CD14-positive monocyte (primary cell): ENCODE measurements around the gene INSR. TPM values are rescaled to one million over a fixed set of nuclear protein-coding genes. Genes with fewer than 3 reads are reported as not detected.
A peak's percentile ranks its signal among the peaks of the same experiment; 100 is the strongest.

ENCODE experiments used
- DNase-seq, 3 donors: peaks; one replicate each; pipeline ENCODE4 v3.0.0-alpha.2; 2011 to 2022
- H2AFZ ChIP-seq: 2 replicates; pipeline ENCODE4 v1.6.0; 2012; ENCODE audit warnings: mild to moderate bottlenecking, low read depth, low read length, inconsistent platforms; ENCODE audit not compliant: insufficient read depth, poor library complexity, severe bottlenecking
- H3K27ac ChIP-seq, 2 donors: 1 replicate in 1 of 2; 2 replicates in 1 of 2; pipeline ENCODE4 v1.5.1; 2012 to 2013; ENCODE audit warnings: low read length in 2 of 2, control low read depth in 1 of 2, inconsistent platforms in 1 of 2, low read depth in 1 of 2, mild to moderate bottlenecking in 1 of 2
- H3K27me3 ChIP-seq, 2 donors: one replicate each; pipeline versions ENCODE4 v1.6.0 to v1.6.1; 2011 to 2013; ENCODE audit warnings: low read length in 2 of 2; ENCODE audit not compliant: control insufficient read depth in 2 of 2, insufficient read depth in 2 of 2
- H3K36me3 ChIP-seq, 2 donors: replicated peaks in 1 of 2; 1 replicate in 1 of 2; 2 replicates in 1 of 2; pipeline versions ENCODE4 v1.5.1 to v1.6.1; 2012 to 2013; ENCODE audit warnings: low read length in 2 of 2, control low read depth in 1 of 2, inconsistent platforms in 1 of 2, mild to moderate bottlenecking in 1 of 2; ENCODE audit not compliant: insufficient read depth in 2 of 2, control insufficient read depth in 1 of 2
- H3K4me1 ChIP-seq, 2 donors: 1 replicate in 1 of 2; 2 replicates in 1 of 2; pipeline versions ENCODE4 v1.5.1 to v1.6.1; 2012 to 2013; ENCODE audit warnings: low read length in 2 of 2, control low read depth in 1 of 2, inconsistent platforms in 1 of 2, mild to moderate bottlenecking in 1 of 2, moderate library complexity in 1 of 2; ENCODE audit not compliant: insufficient read depth in 2 of 2, control insufficient read depth in 1 of 2
- H3K4me2 ChIP-seq: replicated peaks from 2 replicates; pipeline ENCODE3; 2012; ENCODE audit warnings: low read length, moderate library complexity, mild to moderate bottlenecking; ENCODE audit not compliant: poor library complexity, severe bottlenecking; ENCODE audit errors: extremely low read depth
- H3K4me3 ChIP-seq, 3 experiments: fragments of 200-600 bp in 1 of 3; sonication (generic) in 1 of 3; replicated peaks in 1 of 3; 1 replicate in 2 of 3; 2 replicates in 1 of 3; pipeline ENCODE4 v1.5.1; 2011 to 2013; ENCODE audit warnings: low read length in 3 of 3, mild to moderate bottlenecking in 3 of 3, control low read depth in 2 of 3, low read depth in 2 of 3, inconsistent platforms in 1 of 3, moderate library complexity in 1 of 3
- H3K79me2 ChIP-seq: 2 replicates; pipeline ENCODE4 v1.6.0; 2012; ENCODE audit warnings: mild to moderate bottlenecking, control low read depth, inconsistent platforms, low read length, moderate library complexity; ENCODE audit not compliant: insufficient read depth
- H3K9ac ChIP-seq: 2 replicates; pipeline ENCODE4 v1.6.0; 2017; ENCODE audit warnings: low read length, mild to moderate bottlenecking; ENCODE audit not compliant: insufficient read depth, poor library complexity, severe bottlenecking
- H3K9me3 ChIP-seq, 2 donors: replicated peaks in 1 of 2; 1 replicate in 1 of 2; 2 replicates in 1 of 2; pipeline versions ENCODE4 v1.5.1 to v1.6.1; 2012 to 2013; ENCODE audit warnings: low read length in 2 of 2, control low read depth in 1 of 2; ENCODE audit not compliant: control insufficient read depth in 1 of 2, insufficient read depth in 1 of 2
- H4K20me1 ChIP-seq: 2 replicates; pipeline ENCODE4 v1.6.0; 2012; ENCODE audit warnings: mild to moderate bottlenecking, low read length, control low read depth, moderate library complexity; ENCODE audit not compliant: insufficient read depth
- H3K27ac Mint-ChIP-seq, 7 donors: one replicate each; pipeline ENCODE4 v1.8.0; 2020; ENCODE audit warnings: mild to moderate bottlenecking in 7 of 7, mixed read lengths in 7 of 7, moderate library complexity in 6 of 7, inconsistent platforms in 2 of 7
- H3K27me3 Mint-ChIP-seq, 3 donors: one replicate each; pipeline ENCODE4 v1.8.0; 2021 to 2022; ENCODE audit warnings: low read depth in 3 of 3, mild to moderate bottlenecking in 3 of 3, mixed read lengths in 3 of 3, moderate library complexity in 3 of 3, inconsistent platforms in 1 of 3
- H3K36me3 Mint-ChIP-seq, 2 donors: one replicate each; pipeline ENCODE4 v1.8.0; 2020; ENCODE audit warnings: mixed read lengths in 2 of 2, inconsistent platforms in 1 of 2, mild to moderate bottlenecking in 1 of 2
- H3K4me1 Mint-ChIP-seq: one replicate; pipeline ENCODE4 v1.8.0; 2020; ENCODE audit warnings: mild to moderate bottlenecking, mixed read lengths
- H3K4me3 Mint-ChIP-seq, 2 donors: one replicate each; pipeline ENCODE4 v1.8.0; 2020; ENCODE audit warnings: mild to moderate bottlenecking in 2 of 2, mixed read lengths in 2 of 2, moderate library complexity in 1 of 2
- H3K9me3 Mint-ChIP-seq, 7 donors: one replicate each; pipeline ENCODE4 v1.8.0; 2020 to 2022; ENCODE audit warnings: mixed read lengths in 7 of 7, mild to moderate bottlenecking in 6 of 7, moderate library complexity in 6 of 7, inconsistent platforms in 2 of 7
- WGBS: methylation state at CpG from one replicate; pipeline ENCODE4 v1.1.5; 2013; ENCODE audit warnings: missing lambda C conversion rate; ENCODE audit not compliant: insufficient coverage; 5-methylcytosine and 5-hydroxymethylcytosine counted together
- intact Hi-C, 2 donors: fragments of 100-400 bp; cut with micrococcal nuclease; formaldehyde crosslinking; loops; one replicate each; pipeline versions ENCODE4 v1.15.0 to v1.15.1; 2023
- polyA plus RNA-seq, 3 donors: library from polyadenylated mRNA; depleted of rRNA in 1 of 3; unstranded in 2 of 3; stranded (reverse) in 1 of 3; fragments of 300-500 nt in 2 of 3; fragments of >200 nt in 1 of 3; fragmentation: Illumina TruSeq in 2 of 3; gene quantifications; 1 replicate in 2 of 3; 2 replicates in 1 of 3; pipeline ENCODE4 v1.2.3, GENCODE V29; 2012 to 2021
- TF ChIP-seq, protein P1 (sequence below): fragments of 200-600 bp; IDR thresholded peaks from one replicate; pipeline ENCODE4 v1.8.0; 2022; ENCODE audit warnings: antibody characterized with exemption, mild to moderate bottlenecking

The INSR gene
- polyA plus RNA-seq, 3 donors = 2.9 to 12.4 (median 3.4) TPM

DNA sequence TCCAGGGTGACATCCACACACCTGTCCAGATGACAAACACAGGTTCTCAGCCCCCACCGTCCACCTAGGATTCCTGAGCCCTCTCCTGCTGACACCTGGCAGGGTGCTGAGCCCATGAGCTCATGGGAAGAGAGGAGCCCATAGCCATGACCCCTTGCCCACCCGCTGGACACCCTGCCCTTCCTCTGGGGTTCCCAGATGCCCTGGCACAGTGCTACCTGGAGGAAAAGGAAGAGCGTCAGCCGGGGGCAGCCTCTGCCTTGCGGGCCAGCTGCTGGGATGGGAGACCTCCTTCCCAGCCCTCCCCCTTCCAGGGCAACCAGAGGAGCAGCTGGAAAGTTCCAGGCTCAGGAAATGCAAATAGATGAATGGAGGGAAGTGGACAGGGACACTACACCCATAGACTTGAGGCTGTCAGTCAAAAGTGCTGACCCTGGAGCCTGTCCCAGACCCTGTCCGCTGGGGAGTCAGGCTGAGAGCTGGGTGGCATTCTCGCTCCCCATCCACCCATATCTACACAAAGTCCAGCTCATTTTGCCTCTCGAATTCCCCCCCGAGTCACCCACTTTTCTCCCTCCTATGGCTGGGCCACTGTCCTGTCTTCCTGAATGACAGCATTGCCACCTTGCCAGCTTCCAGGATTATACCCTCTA is 42.2 kb upstream of the INSR start:
- TF ChIP-seq, protein P1, sequence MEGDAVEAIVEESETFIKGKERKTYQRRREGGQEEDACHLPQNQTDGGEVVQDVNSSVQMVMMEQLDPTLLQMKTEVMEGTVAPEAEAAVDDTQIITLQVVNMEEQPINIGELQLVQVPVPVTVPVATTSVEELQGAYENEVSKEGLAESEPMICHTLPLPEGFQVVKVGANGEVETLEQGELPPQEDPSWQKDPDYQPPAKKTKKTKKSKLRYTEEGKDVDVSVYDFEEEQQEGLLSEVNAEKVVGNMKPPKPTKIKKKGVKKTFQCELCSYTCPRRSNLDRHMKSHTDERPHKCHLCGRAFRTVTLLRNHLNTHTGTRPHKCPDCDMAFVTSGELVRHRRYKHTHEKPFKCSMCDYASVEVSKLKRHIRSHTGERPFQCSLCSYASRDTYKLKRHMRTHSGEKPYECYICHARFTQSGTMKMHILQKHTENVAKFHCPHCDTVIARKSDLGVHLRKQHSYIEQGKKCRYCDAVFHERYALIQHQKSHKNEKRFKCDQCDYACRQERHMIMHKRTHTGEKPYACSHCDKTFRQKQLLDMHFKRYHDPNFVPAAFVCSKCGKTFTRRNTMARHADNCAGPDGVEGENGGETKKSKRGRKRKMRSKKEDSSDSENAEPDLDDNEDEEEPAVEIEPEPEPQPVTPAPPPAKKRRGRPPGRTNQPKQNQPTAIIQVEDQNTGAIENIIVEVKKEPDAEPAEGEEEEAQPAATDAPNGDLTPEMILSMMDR = no peak
- intact Hi-C loops = no loop called here
- peaks cover 61% of the 10 kb centered on the region for H3K4me1 Mint-ChIP-seq
- Histone ChIP-seq H4K20me1 (no peaks in the 10 kb centered on the region), H3K36me3 (no peaks in the 10 kb centered on the region), H3K79me2 (no peaks in the 10 kb centered on the region), H3K27me3 (no peaks in the 10 kb centered on the region), H3K4me2 (peak overlapping the region; percentile 59), H3K27ac (no peak overlapping the region), H3K4me3 (peak overlapping the region in 1 of 3 experiments; percentile 58), H3K9ac (no peak overlapping the region), H2AFZ (no peak overlapping the region), H3K9me3 (no peaks in the 10 kb centered on the region), H3K4me1 (peaks cover 48 to 59% of the 10 kb centered on the region in 2 donors)
- no peaks in the 10 kb centered on the region for H3K36me3 Mint-ChIP-seq
- peaks cover 6 to 22% (median 7%) of the 10 kb centered on the region in 3 donors for H3K27me3 Mint-ChIP-seq
- H3K4me3 Mint-ChIP-seq = peak overlapping the region; percentile 34 to 79
- peaks cover 0 to 5% (median 0%) of the 10 kb centered on the region in 7 donors for H3K9me3 Mint-ChIP-seq
- DNase-seq = no peak
- WGBS = 97% methylated on average over 6 of the region's 9 CpGs
- H3K27ac Mint-ChIP-seq = peak overlapping the region in 4 of 7 donors; percentile 33 to 63 (median 46)

- intact Hi-C loops = no loop called here
- no peaks in the 10 kb centered on the region for H3K36me3 Mint-ChIP-seq
- H3K27me3 Mint-ChIP-seq = peaks cover 6 to 11% (median 7%) of the 10 kb centered on the region in 3 donors
- Histone ChIP-seq H4K20me1 (no peaks in the 10 kb centered on the region), H3K9ac (no peak overlapping the region), H3K4me2 (no peak overlapping the region), H3K9me3 (no peaks in the 10 kb centered on the region), H2AFZ (no peak overlapping the region), H3K79me2 (no peaks in the 10 kb centered on the region), H3K27ac (no peak overlapping the region), H3K4me1 (peaks cover 32 to 36% of the 10 kb centered on the region in 2 donors), H3K27me3 (no peaks in the 10 kb centered on the region), H3K4me3 (no peak overlapping the region), H3K36me3 (no peaks in the 10 kb centered on the region)
- peak overlapping the region in 1 of 2 donors; percentile 23 for H3K4me3 Mint-ChIP-seq
- WGBS = 42% methylated on average over 11 of the region's 17 CpGs
- peaks cover 0 to 4% (median 0%) of the 10 kb centered on the region in 7 donors for H3K9me3 Mint-ChIP-seq
- DNase-seq = peak in 1 of 3 donors; percentile 38
- peaks cover 40% of the 10 kb centered on the region for H3K4me1 Mint-ChIP-seq
- H3K27ac Mint-ChIP-seq = no peak overlapping the region
- TF ChIP-seq, protein P1 = no peak
These were observed 39.2 kb upstream of the INSR start for GRCh38 chr19:7333198-7334118.
